Left ventricle myocardium inferior (tissue), 1 donor: Measurements from ENCODE around the gene CTSW. TPM values are rescaled to one million over a fixed set of nuclear protein-coding genes. Genes with fewer than 3 reads are reported as not detected.

Experiments used
- DNase-seq: peaks from one replicate; pipeline ENCODE4 v3.0.0-alpha.2; 2020
- H3K27ac ChIP-seq: fragments of 200-600 bp; replicated peaks from 2 replicates; pipeline ENCODE4 v1.8.0; 2021
- H3K27me3 ChIP-seq: fragments of 200-600 bp; 2 replicates; pipeline ENCODE4 v1.8.0; 2021; ENCODE audit warnings: low read depth
- H3K36me3 ChIP-seq: fragments of 200-600 bp; 2 replicates; pipeline ENCODE4 v1.8.0; 2021
- H3K4me1 ChIP-seq: fragments of 200-600 bp; 2 replicates; pipeline ENCODE4 v1.8.0; 2021
- H3K4me3 ChIP-seq: fragments of 200-600 bp; 2 replicates; pipeline ENCODE4 v1.8.0; 2021; ENCODE audit warnings: mild to moderate bottlenecking, moderate library complexity
- H3K9me3 ChIP-seq: fragments of 200-600 bp; replicated peaks from 2 replicates; pipeline ENCODE4 v1.8.0; 2021
- intact Hi-C: fragments of 100-400 bp; cut with micrococcal nuclease; formaldehyde crosslinking; loops from one replicate; pipeline ENCODE4 v1.11.0; 2022
- total RNA-seq: library from RNA; stranded (reverse); fragmentation: NEBNext Ultra II Directional; extraction: Animal tissue kit (Norgen Biotek cat#: 25700); gene quantifications from one replicate; pipeline ENCODE4 v1.2.1, GENCODE V29; 2021
- TF ChIP-seq, protein P1 (sequence below): fragments of 200-600 bp; IDR thresholded peaks from 2 replicates; pipeline ENCODE4 v1.8.0; 2021; ENCODE audit warnings: antibody characterized with exemption, mild to moderate bottlenecking, borderline replicate concordance
- donor health status: DM: no; HTN: yes; CAD: no; lungs with severe emphysema.

CTSW gene
- total RNA-seq, 1 donor from 2014 or later, result 0.49 TPM

DNA sequence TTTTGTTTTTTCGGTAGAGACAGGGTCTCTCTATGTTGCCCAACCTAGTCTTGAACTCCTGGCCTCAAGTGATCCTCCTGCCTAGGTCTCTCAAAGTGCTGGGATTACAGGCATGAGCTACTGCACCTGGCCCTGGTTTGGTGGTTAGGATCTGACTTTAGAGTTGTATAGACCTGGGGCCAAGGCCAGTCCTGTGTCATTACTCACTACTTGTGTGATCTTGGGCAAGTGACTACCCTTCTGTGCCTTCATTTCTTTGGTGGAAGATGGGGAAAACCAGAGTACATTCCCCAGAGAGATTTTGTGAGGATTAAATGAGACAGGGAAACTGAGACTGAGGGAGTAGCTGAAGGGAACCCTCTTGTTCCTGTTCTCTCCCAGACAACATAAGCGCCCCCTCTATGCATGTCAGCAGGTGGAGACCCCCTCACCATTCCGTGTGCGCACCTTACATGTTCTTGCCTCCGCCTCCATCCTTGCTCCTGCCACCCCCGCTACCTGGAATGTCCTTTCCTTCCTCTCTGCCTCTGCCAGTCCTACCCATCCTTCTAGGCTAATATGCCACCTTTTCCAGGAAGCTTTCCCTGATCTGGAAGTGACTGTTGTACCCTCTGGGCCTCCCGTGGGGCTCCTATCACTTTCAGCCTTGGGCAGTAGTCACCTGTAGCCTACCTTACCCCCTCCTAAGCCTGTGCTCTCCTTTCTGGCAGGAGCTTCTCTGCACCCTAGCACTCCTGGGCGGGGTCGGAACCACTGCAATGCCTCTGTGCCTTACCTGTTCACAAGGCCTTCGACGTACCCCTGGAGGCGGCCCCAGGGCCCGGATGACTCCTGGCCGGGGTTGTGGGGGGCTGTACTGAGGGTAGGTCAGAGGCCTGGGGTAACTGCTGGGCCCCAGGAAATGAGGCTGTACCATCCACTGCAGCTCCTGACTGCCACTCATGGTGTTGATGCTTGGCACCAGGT, 16.7 kb downstream of the CTSW start:
- Histone ChIP-seq H3K4me3 (no peak overlapping the region), H3K9me3 (no peaks in the 10 kb centered on the region), H3K36me3 (no peaks in the 10 kb centered on the region), H3K4me1 (peaks cover 59% of the 10 kb centered on the region), H3K27me3 (peaks cover 15% of the 10 kb centered on the region), H3K27ac (no peak overlapping the region)
- DNase-seq, result no peak
- intact Hi-C loops, result no loop called here
- TF ChIP-seq, protein P1, sequence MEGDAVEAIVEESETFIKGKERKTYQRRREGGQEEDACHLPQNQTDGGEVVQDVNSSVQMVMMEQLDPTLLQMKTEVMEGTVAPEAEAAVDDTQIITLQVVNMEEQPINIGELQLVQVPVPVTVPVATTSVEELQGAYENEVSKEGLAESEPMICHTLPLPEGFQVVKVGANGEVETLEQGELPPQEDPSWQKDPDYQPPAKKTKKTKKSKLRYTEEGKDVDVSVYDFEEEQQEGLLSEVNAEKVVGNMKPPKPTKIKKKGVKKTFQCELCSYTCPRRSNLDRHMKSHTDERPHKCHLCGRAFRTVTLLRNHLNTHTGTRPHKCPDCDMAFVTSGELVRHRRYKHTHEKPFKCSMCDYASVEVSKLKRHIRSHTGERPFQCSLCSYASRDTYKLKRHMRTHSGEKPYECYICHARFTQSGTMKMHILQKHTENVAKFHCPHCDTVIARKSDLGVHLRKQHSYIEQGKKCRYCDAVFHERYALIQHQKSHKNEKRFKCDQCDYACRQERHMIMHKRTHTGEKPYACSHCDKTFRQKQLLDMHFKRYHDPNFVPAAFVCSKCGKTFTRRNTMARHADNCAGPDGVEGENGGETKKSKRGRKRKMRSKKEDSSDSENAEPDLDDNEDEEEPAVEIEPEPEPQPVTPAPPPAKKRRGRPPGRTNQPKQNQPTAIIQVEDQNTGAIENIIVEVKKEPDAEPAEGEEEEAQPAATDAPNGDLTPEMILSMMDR, result no peak

DNA sequence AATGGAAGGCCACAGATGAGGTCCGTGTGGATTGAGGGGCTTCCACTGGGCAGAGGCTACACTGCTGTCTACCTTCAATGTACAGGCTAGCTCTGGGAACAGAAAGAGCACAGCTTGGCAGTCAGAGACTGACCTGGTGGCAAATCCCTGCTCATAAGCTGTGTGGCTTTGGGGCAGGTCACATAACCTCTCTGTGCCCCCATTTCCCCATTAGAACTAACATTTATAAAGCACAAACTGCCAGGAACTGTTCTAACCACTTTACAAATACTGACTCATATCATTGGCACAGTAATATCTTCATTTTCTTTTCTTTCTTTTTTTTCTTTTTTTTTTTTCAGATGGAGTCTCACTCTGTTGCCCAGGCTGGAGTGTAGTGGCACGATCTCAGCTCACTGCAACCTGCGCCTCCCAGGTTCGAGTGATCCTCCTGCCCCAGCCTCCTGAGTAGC, 17.4 kb downstream of the CTSW start:
- Histone ChIP-seq H3K4me3 (no peak overlapping the region), H3K27me3 (peaks cover 15% of the 10 kb centered on the region), H3K36me3 (no peaks in the 10 kb centered on the region), H3K9me3 (no peaks in the 10 kb centered on the region), H3K27ac (no peak overlapping the region), H3K4me1 (peaks cover 52% of the 10 kb centered on the region)
- no peak for DNase-seq
- intact Hi-C loops, result no loop called here
- TF ChIP-seq, protein P1, result no peak

DNA sequence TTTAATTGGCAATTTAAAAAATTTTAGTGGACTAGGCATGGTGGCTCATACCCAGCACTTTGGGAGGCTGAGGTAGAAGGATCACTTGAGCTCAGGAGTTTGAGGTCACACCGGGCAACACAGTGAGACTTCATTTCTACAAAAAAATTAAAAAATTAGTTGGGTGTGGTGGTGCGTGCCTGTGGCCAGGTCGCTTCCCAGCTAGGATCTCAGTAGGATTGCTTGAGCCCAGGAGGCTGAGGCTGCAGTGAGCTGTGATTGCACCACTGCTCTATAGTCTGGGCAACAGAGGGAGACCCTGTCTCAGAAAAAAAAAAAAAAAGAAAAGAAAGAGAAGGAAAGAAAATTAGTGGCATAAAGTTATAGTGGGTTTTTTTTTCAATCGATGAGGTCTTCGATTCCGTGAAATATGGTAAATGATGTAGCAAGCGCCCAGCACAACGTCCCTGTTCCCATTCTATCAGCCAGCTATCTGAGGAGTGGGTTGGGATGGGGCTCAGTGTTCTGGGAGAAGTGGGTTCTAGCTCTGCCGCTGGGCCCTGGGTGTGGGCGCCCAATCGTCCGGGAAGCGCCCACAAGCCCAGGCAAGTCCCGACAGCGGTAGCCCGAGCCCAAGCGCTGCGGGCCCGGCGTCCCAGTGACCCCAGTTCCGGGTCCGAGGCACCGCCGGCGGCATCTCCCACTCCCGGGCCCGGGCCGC, 19.2 kb downstream of the CTSW start:
- H3K9me3 ChIP-seq, result no peaks in the 10 kb centered on the region
- intact Hi-C loops, result no loop called here
- no peaks in the 10 kb centered on the region for H3K36me3 ChIP-seq
- H3K27me3 ChIP-seq, result peaks cover 15% of the 10 kb centered on the region
- TF ChIP-seq, protein P1, result no peak
- H3K4me3 ChIP-seq, result peak overlapping the region; percentile 79
- H3K4me1 ChIP-seq, result peaks cover 34% of the 10 kb centered on the region
- DNase-seq, result no peak
- H3K27ac ChIP-seq, result peak overlapping the region; percentile 66

DNA sequence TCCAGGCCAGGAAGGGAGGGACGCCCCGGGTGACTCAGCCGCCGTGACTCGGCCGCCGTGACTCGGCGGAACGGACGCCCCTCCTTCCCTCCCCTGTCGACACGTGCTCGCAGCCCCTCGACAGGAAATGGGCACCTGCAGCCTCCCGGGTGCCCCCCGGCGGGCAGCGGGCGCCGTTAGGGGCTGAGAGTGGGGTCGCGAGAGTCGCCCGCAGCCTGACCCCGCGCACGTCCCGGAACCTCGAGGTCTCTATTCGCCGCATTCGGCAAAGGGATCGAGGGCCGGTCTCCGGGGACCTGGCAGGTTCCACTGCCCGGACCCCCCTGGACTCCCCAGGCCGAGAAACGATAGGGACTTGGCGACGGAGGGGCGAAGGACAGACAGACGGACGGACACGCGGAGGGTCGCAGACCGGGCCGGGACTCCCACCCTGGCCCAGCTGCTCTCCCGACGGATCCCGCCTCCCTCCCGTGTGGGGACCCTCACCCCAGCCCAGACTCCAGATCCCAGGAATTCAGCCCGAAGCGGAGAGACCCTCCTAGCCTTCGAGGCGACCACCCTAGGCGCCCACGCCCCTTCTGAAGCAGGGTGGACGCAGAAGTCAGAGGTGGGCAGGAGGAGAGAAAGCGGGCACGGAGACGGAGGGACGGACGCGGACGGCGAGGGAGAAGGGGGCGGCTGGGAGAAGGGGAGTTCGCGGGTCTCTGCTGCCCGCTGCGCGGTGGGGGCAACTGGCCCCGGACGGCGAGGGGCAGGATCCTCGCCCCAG, 19.9 kb downstream of the CTSW start:
- intact Hi-C loops, result no loop called here
- TF ChIP-seq, protein P1, result no peak

More for the DNA sequence above, 19.9 kb downstream of the CTSW start:
- peaks cover 15% of the 10 kb centered on the region for H3K27me3 ChIP-seq
- H3K36me3 ChIP-seq, result no peaks in the 10 kb centered on the region
- peak overlapping the region; percentile 79 for H3K4me3 ChIP-seq
- peak overlapping the region; percentile 66 for H3K27ac ChIP-seq
- H3K9me3 ChIP-seq, result no peaks in the 10 kb centered on the region
- H3K4me1 ChIP-seq, result peaks cover 27% of the 10 kb centered on the region
- DNase-seq, result peak; percentile 61
